HepG2 (cell line): ENCODE data around the gene KRT6B. TPM values are rescaled to one million over a fixed set of nuclear protein-coding genes. Genes with fewer than 3 reads are reported as not detected.

ENCODE experiments used
- ATAC-seq: fragments of 200-7000 bp; cut with Tn5 transposase; 3 replicates; pipeline ENCODE4 v1.9.1; 2020; ENCODE audit warnings: mild to moderate bottlenecking, moderate library complexity
- Bru-seq: library from RNA; stranded (reverse); fragments of 400-500 nt; gene quantifications from one replicate; lab custom pipeline; 2021; lab: Mats Ljungman, UMichigan
- BruChase-seq, 2 experiments: library from RNA; stranded (reverse); fragments of 400-500 nt; gene quantifications; one replicate each; lab custom pipeline; 2021; lab: Mats Ljungman, UMichigan
- BruUV-seq: library from RNA; stranded (reverse); fragments of 400-500 nt; replicated peaks from 2 replicates; lab custom pipeline; 2021; lab: Mats Ljungman, UMichigan
- CTCF ChIA-PET: fragments of 300-600 bp; formaldehyde crosslinking; extraction: SDS; loops from one replicate; lab custom pipeline; 2021; ENCODE audit warnings: low total read pairs, inconsistent platforms, low intra/inter-chr PET ratio; lab: Yijun Ruan, JAX
- POLR2A ChIA-PET: fragments of 350-600 bp; sonication (Branson Sonifier 250); formaldehyde crosslinking; loops from one replicate; lab custom pipeline; 2020; ENCODE audit warnings: antibody characterized with exemption, inconsistent platforms; lab: Yijun Ruan, JAX
- DNase-seq: peaks from one replicate; pipeline ENCODE4 v3.0.0-alpha.2; 2015; ENCODE audit warnings: low spot score
- FAIRE-seq: peaks from 3 replicates; lab custom pipeline; 2011; peaks lifted over from hg19 to GRCh38; lab: Jason Lieb, UNC
- H2AFZ ChIP-seq: one replicate; pipeline ENCODE4 v1.6.1; 2011; ENCODE audit warnings: low read length, inconsistent platforms
- H3K27ac ChIP-seq: fragments of 300-600 bp; 3 replicates; pipeline ENCODE4 v1.8.0; 2011; ENCODE audit warnings: mixed run types, mild to moderate bottlenecking, mixed read lengths, low read length, inconsistent platforms; ENCODE audit not compliant: insufficient read depth; ENCODE audit errors: extremely low read length
- H3K27me3 ChIP-seq, 2 experiments: fragments of 200-600 bp in 1 of 2; 2 replicates in 1 of 2; 3 replicates in 1 of 2; pipeline versions ENCODE4 v1.6.0 to v1.8.0; 2011; ENCODE audit warnings: low read length in 2 of 2, mild to moderate bottlenecking in 2 of 2, moderate library complexity in 2 of 2, inconsistent platforms in 1 of 2; ENCODE audit not compliant: insufficient read depth in 2 of 2, control insufficient read depth in 1 of 2
- H3K36me3 ChIP-seq, 2 experiments: fragments of 200-600 bp in 1 of 2; replicated peaks in 1 of 2; 2 replicates in 1 of 2; 3 replicates in 1 of 2; pipeline versions ENCODE4 v1.5.1 to v1.8.0; 2011; ENCODE audit warnings: low read length in 2 of 2, inconsistent platforms in 1 of 2; ENCODE audit not compliant: insufficient read depth in 2 of 2, control insufficient read depth in 1 of 2
- H3K4me1 ChIP-seq: 2 replicates; pipeline ENCODE4 v1.5.1; 2012; ENCODE audit warnings: low read length, inconsistent platforms; ENCODE audit not compliant: insufficient read depth
- H3K4me2 ChIP-seq: 2 replicates; pipeline ENCODE4 v1.6.0; 2011; ENCODE audit warnings: low read depth, low read length, inconsistent platforms
- H3K4me3 ChIP-seq, 3 experiments: fragments of 200-600 bp in 1 of 3; sonication (generic), shearing (Covaris generic) in 1 of 3; replicated peaks in 1 of 3; 2 replicates each; pipeline ENCODE4 v1.5.1; 2011 to 2016; ENCODE audit warnings: low read length in 3 of 3, inconsistent platforms in 2 of 3, low read depth in 2 of 3, mild to moderate bottlenecking in 2 of 3, control low read depth in 1 of 3, mixed read lengths in 1 of 3; ENCODE audit not compliant: insufficient read depth in 1 of 3
- H3K79me2 ChIP-seq: one replicate; pipeline ENCODE4 v1.6.1; 2011; ENCODE audit warnings: low read length, inconsistent platforms; ENCODE audit not compliant: insufficient read depth
- H3K9ac ChIP-seq: 2 replicates; pipeline ENCODE4 v1.6.0; 2011; ENCODE audit warnings: mild to moderate bottlenecking, low read depth, low read length, inconsistent platforms; ENCODE audit not compliant: insufficient read depth
- H3K9me3 ChIP-seq: 2 replicates; pipeline ENCODE4 v1.5.1; 2012; ENCODE audit warnings: mild to moderate bottlenecking, low read length
- H4K20me1 ChIP-seq: 2 replicates; pipeline ENCODE4 v1.6.0; 2011; ENCODE audit warnings: inconsistent platforms, mild to moderate bottlenecking, low read length, moderate library complexity; ENCODE audit not compliant: insufficient read depth
- EZH2 ChIP-seq: conservative IDR thresholded peaks from 2 replicates; pipeline ENCODE4 v1.6.1; 2012; ENCODE audit warnings: mild to moderate bottlenecking, low read depth, low read length, moderate library complexity
- GABPB1 ChIP-seq: IDR thresholded peaks from 2 replicates; pipeline ENCODE4 v1.6.1; 2016; ENCODE audit warnings: mild to moderate bottlenecking, missing genetic modification reagents, moderate library complexity, missing compliant biosample characterization
- HMGA1 ChIP-seq: sonication (generic); formaldehyde crosslinking; conservative IDR thresholded peaks from 2 replicates; pipeline ENCODE4 v1.4.0; 2020; ENCODE audit warnings: missing genetic modification reagents
- NFYC ChIP-seq: IDR thresholded peaks from 2 replicates; pipeline ENCODE4 v1.6.1; 2016; ENCODE audit warnings: missing genetic modification reagents, missing compliant biosample characterization
- XBP1 ChIP-seq: sonication (generic); formaldehyde crosslinking; IDR thresholded peaks from 2 replicates; pipeline ENCODE4 v1.5.0; 2020; ENCODE audit warnings: missing genetic modification reagents
- ZBTB1 ChIP-seq: sonication (generic); formaldehyde crosslinking; IDR thresholded peaks from 2 replicates; pipeline ENCODE4 v1.4.0; 2020; ENCODE audit warnings: missing genetic modification reagents, borderline replicate concordance
- ZNF12 ChIP-seq: sonication (generic); formaldehyde crosslinking; IDR thresholded peaks from 2 replicates; pipeline ENCODE4 v1.5.0; 2020; ENCODE audit warnings: missing genetic modification reagents
- ZNF792 ChIP-seq: IDR thresholded peaks from 2 replicates; pipeline ENCODE4 v1.6.1; 2016
- WGBS: methylation state at CpG from one replicate; pipeline ENCODE4 v1.1.6; 2017; ENCODE audit warnings: low lambda C conversion rate; 5-methylcytosine and 5-hydroxymethylcytosine counted together
- in situ Hi-C: cut with HindIII; loops from 2 replicates; pipeline ENCODE4 v1.10.0; 2017; ENCODE audit warnings: low pct_unique_long_range_greater_than_20kb; ENCODE audit not compliant: extremely low pct_ligation_motif_present
- intact Hi-C: fragments of 100-400 bp; cut with micrococcal nuclease; formaldehyde crosslinking; loops from one replicate; pipeline ENCODE4 v1.10.0; 2022; ENCODE audit not compliant: unreplicated experiment
- long read RNA-seq, 2 experiments: library from RNA in 1 of 2; library from polyadenylated mRNA in 1 of 2; stranded (forward) in 1 of 2; unstranded in 1 of 2; transcript quantifications; one replicate each; pipeline ENCODE4 v2.0.0, GENCODE V29; 2019 to 2022
- polyA minus RNA-seq, 3 experiments: library from RNA; depleted of rRNA, polyadenylated mRNA; stranded (reverse); fragments of >200 nt; gene quantifications; 2 replicates each; pipeline ENCODE4 v1.2.3, GENCODE V29; 2011; ENCODE audit warnings: low replicate concordance in 1 of 3
- polyA plus RNA-seq, 8 experiments: library from polyadenylated mRNA; depleted of rRNA in 3 of 8; stranded (reverse) in 7 of 8; unstranded in 1 of 8; fragments of >200 nt; fragmentation: Illumina TruSeq in 4 of 8; extraction: Trizol in 4 of 8; gene quantifications; 2 replicates each; pipeline versions ENCODE4 v1.2.1 to v1.2.3, GENCODE V29; 2011 to 2016; ENCODE audit warnings: low read depth in 4 of 8, missing spikeins in 1 of 8, mixed read lengths in 1 of 8; ENCODE audit not compliant: insufficient read depth in 1 of 8
- total RNA-seq, 5 experiments: library from RNA; depleted of rRNA; stranded (reverse); fragments of >200 nt; fragmentation: Illumina TruSeq; extraction: Trizol; gene quantifications; 2 replicates each; pipeline ENCODE4 v1.2.3, GENCODE V29; 2016; ENCODE audit warnings: low read depth in 1 of 5

KRT6B gene
- not detected in 2 replicates for total RNA-seq (2016; rRNA removed; fragmentation: Illumina TruSeq; extraction: Trizol)
- total RNA-seq (2016; cell fraction: cytosol; rRNA removed; fragmentation: Illumina TruSeq; extraction: Trizol; ENCODE audit: low read depth): not detected in 2 replicates
- total RNA-seq (2016; cell fraction: insoluble cytoplasmic fraction; rRNA removed; fragmentation: Illumina TruSeq; extraction: Trizol): not detected in 2 replicates
- not detected in 2 replicates for total RNA-seq (2016; cell fraction: membrane; rRNA removed; fragmentation: Illumina TruSeq; extraction: Trizol)
- not detected in 2 replicates for total RNA-seq (2016; cell fraction: nucleus; rRNA removed; fragmentation: Illumina TruSeq; extraction: Trizol)
- polyA plus RNA-seq (2011; rRNA removed): 0.07 TPM in 1 of 2 replicates, not detected in the other
- polyA plus RNA-seq (2011; cell fraction: cytosol; rRNA removed): not detected in 2 replicates
- not detected in 2 replicates for polyA plus RNA-seq (2011; cell fraction: nucleus; rRNA removed)
- polyA plus RNA-seq (2012): not detected in 2 replicates
- polyA plus RNA-seq (2016; cell fraction: cytosol; fragmentation: Illumina TruSeq; extraction: Trizol; ENCODE audit: low read depth): not detected in 2 replicates
- not detected in 2 replicates for polyA plus RNA-seq (2016; cell fraction: insoluble cytoplasmic fraction; fragmentation: Illumina TruSeq; extraction: Trizol; ENCODE audit: low read depth)
- not detected in 2 replicates for polyA plus RNA-seq (2016; cell fraction: membrane; fragmentation: Illumina TruSeq; extraction: Trizol; ENCODE audit: low read depth)
- not detected in 2 replicates for polyA plus RNA-seq (2016; cell fraction: nucleus; fragmentation: Illumina TruSeq; extraction: Trizol; ENCODE audit: insufficient read depth, low read depth)
- 2.5 TPM in 1 of 2 replicates, not detected in the other for polyA minus RNA-seq (2011; rRNA and poly(A)+ RNA removed; ENCODE audit: low replicate concordance)
- not detected in 2 replicates for polyA minus RNA-seq (2011; cell fraction: cytosol; rRNA and poly(A)+ RNA removed)
- not detected in 2 replicates for polyA minus RNA-seq (2011; cell fraction: nucleus; rRNA and poly(A)+ RNA removed)
- not detected for Bru-seq, nascent RNA
- not detected for BruChase-seq, experiment 1, labeled RNA remaining after a 6-hour chase
- BruChase-seq, experiment 2, labeled RNA remaining after a 2-hour chase: not detected
- long read RNA-seq, experiment 1: 0 reads
- long read RNA-seq, experiment 2: 0 reads

DNA sequence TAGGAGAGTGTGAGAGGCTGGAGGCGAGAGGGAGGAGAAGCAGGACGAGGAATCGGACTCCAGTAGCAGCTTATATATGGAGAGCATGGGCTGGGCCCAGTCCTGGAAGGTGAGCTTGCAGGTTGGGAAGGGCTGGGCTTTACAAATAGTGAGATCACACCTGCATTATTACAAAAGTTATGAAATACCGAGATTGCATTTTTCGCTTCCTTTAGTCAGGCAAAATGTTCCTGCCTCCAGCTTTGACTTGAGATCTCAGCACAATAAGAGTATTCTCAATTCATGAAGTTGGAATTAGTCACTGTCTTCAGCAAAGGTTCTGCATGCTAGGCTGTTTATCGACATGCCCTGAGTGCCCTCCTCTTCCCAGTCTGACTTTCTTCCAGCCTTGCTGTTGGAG is at the start of gene KRT6B:
Gene KRT6B (minus strand): TSS at position 46 of the 400 bp plus-strand sequence. CDS start 68 bp downstream, outside the sequence.
- Histone ChIP-seq H3K9ac (no peak within 1 kb of the TSS), H4K20me1 (no peaks in the 10 kb centered on the region), H3K79me2 (no peaks in the 10 kb centered on the region), H3K4me1 (no peaks in the 10 kb centered on the region), H3K27me3 (peaks cover 0 to 2% of the 10 kb centered on the region in 2 experiments; a peak in 1 of 5 replicates), H2AFZ (no peak within 1 kb of the TSS), H3K4me3 (no peak within 1 kb of the TSS), H3K4me2 (no peak within 1 kb of the TSS), H3K27ac (no peak within 1 kb of the TSS), H3K9me3 (no peaks in the 10 kb centered on the region), H3K36me3 (no peaks in the 10 kb centered on the region)
- BruUV-seq: no TSS peak
- ATAC-seq (no peak), DNase-seq (no peak), FAIRE-seq (no peak)
- intact Hi-C loops: no loop called here
- TF ChIP-seq NFYC (no peak), ZNF12 (CRISPR knock-in tag) (no peak), ZBTB1 (CRISPR knock-in tag) (no peak), HMGA1 (CRISPR knock-in tag) (no peak), EZH2 (no peak), XBP1 (no peak), ZNF792 (CRISPR knock-in tag) (no peak), GABPB1 (CRISPR knock-in tag) (no peak)
- ChIA-PET POLR2A (no interaction called here), CTCF (no interaction called here)
- in situ Hi-C loops: no loop called here
- WGBS: 25% methylated on average over 6 of the region's 6 CpGs
